CD1c-positive myeloid dendritic cell (primary cell): ENCODE measurements around the gene TAS2R13.

Experiments
- DNase-seq: peaks from one replicate; pipeline ENCODE4 v3.0.0-alpha.2; 2016; ENCODE audit errors: extremely low spot score

TAS2R13 gene

GRCh38 chr12:10909462-10909861 lies at the start of gene TAS2R13:
Gene TAS2R13, minus strand, starts transcription at chr12:10909562. Its CDS starts 264 bp downstream, at chr12:10909298.
- DNase-seq, result no peak

GRCh38 chr12:10957741-10958140 lies 48.4 kb upstream of the TAS2R13 start:
- DNase-seq, result no peak

- DNase-seq, result no peak
These were observed 46.7 kb upstream of the TAS2R13 start for GRCh38 chr12:10956085-10956484.

- DNase-seq, result no peak
These were observed 43.3 kb upstream of the TAS2R13 start for GRCh38 chr12:10952645-10953044.

GRCh38 chr12:10943167-10943566 lies 33.8 kb upstream of the TAS2R13 start:
- DNase-seq, result no peak

GRCh38 chr12:10941916-10942607 lies 32.7 kb upstream of the TAS2R13 start:
- no peak for DNase-seq

- no peak for DNase-seq
These were observed 32.0 kb upstream of the TAS2R13 start for GRCh38 chr12:10941369-10941768.

GRCh38 chr12:10940389-10940788 lies 31.0 kb upstream of the TAS2R13 start:
- no peak for DNase-seq

GRCh38 chr12:10939163-10939562 lies 29.8 kb upstream of the TAS2R13 start, which contains the start of gene TAS2R14:
Gene TAS2R14, minus strand, starts transcription at chr12:10939263. Its CDS starts 56 bp downstream, at chr12:10939207.
- DNase-seq, result no peak

GRCh38 chr12:10936506-10936905 lies 27.1 kb upstream of the TAS2R13 start:
- DNase-seq, result no peak

GRCh38 chr12:10928746-10929286 lies 19.5 kb upstream of the TAS2R13 start, which contains the start of gene PRH2:
Gene PRH2, plus strand, starts transcription at chr12:10929236. Its CDS starts 38 bp downstream, at chr12:10929274.
- DNase-seq, result no peak

- DNase-seq, result no peak
These were observed 16.9 kb upstream of the TAS2R13 start for GRCh38 chr12:10926269-10926668.

- no peak for DNase-seq
These were observed 10.4 kb upstream of the TAS2R13 start for GRCh38 chr12:10919809-10920208.

- no peak for DNase-seq
These were observed 1.0 kb upstream of the TAS2R13 start for GRCh38 chr12:10910380-10910779.

- no peak for DNase-seq
These were observed 4.7 kb downstream of the TAS2R13 start for GRCh38 chr12:10904686-10905085.

GRCh38 chr12:10901427-10901826 lies 7.9 kb downstream of the TAS2R13 start:
- DNase-seq, result no peak

- no peak for DNase-seq
These were observed 8.4 kb downstream of the TAS2R13 start for GRCh38 chr12:10900972-10901371.

- DNase-seq, result no peak
These were observed 8.8 kb downstream of the TAS2R13 start for GRCh38 chr12:10900530-10900929.

- no peak for DNase-seq
These were observed 12.5 kb downstream of the TAS2R13 start for GRCh38 chr12:10896854-10897253.

- DNase-seq, result no peak
These were observed 17.4 kb downstream of the TAS2R13 start for GRCh38 chr12:10891937-10892336.

- DNase-seq, result no peak
These were observed 20.1 kb downstream of the TAS2R13 start for GRCh38 chr12:10889226-10889625.

GRCh38 chr12:10884086-10884725 lies 25.2 kb downstream of the TAS2R13 start, which contains the start of gene PRH1:
Gene PRH1, minus strand, starts transcription at chr12:10884255. Its CDS starts 38 bp downstream, at chr12:10884217.
- no peak for DNase-seq

GRCh38 chr12:10873378-10873777 lies 36.0 kb downstream of the TAS2R13 start:
- no peak for DNase-seq
